DOHH2 (cell line): ENCODE results near the gene EYA2.

Experiments used
- H3F3A ChIP-seq: fragments of 200-600 bp; sonication (generic), shearing (Covaris generic); 2 replicates; pipeline ENCODE4 v1.6.0; 2016; ENCODE audit warnings: antibody characterized with exemption, mild to moderate bottlenecking; ENCODE audit not compliant: control insufficient read depth, insufficient read depth
- H3K27ac ChIP-seq: fragments of 200-600 bp; sonication (generic); 2 replicates; pipeline ENCODE4 v1.5.1; 2014; ENCODE audit warnings: low read depth, mild to moderate bottlenecking, low read length, moderate library complexity
- H3K27me3 ChIP-seq: fragments of 200-600 bp; sonication (generic); 2 replicates; pipeline ENCODE4 v1.6.1; 2014; ENCODE audit warnings: mild to moderate bottlenecking, low read length, mixed read lengths; ENCODE audit not compliant: control insufficient read depth
- H3K36me3 ChIP-seq: fragments of 200-600 bp; sonication (generic); 2 replicates; pipeline ENCODE4 v1.6.1; 2014; ENCODE audit warnings: mild to moderate bottlenecking, low read length, moderate library complexity, mixed read lengths; ENCODE audit not compliant: control insufficient read depth
- H3K4me1 ChIP-seq: fragments of 200-600 bp; sonication (generic); 2 replicates; pipeline ENCODE4 v1.6.1; 2014; ENCODE audit warnings: mild to moderate bottlenecking, low read length, mixed read lengths; ENCODE audit not compliant: control insufficient read depth
- H3K4me2 ChIP-seq: fragments of 200-600 bp; sonication (generic); 2 replicates; pipeline ENCODE4 v1.6.0; 2014; ENCODE audit warnings: mild to moderate bottlenecking, low read length, moderate library complexity
- H3K4me3 ChIP-seq: fragments of 200-600 bp; sonication (generic); 2 replicates; pipeline ENCODE4 v1.5.1; 2014; ENCODE audit warnings: mild to moderate bottlenecking, low read length, mixed read lengths
- H3K79me2 ChIP-seq: fragments of 200-600 bp; sonication (generic); 2 replicates; pipeline ENCODE4 v1.6.1; 2014; ENCODE audit warnings: mild to moderate bottlenecking, low read length, mixed read lengths; ENCODE audit not compliant: control insufficient read depth
- H3K9me2 ChIP-seq: fragments of 200-600 bp; sonication (generic); replicated peaks from 2 replicates; pipeline ENCODE4 v1.6.1; 2014; ENCODE audit warnings: mild to moderate bottlenecking, low read length, mixed read lengths; ENCODE audit not compliant: control insufficient read depth
- H3K9me3 ChIP-seq: fragments of 200-600 bp; sonication (generic); 2 replicates; pipeline ENCODE4 v1.6.1; 2014; ENCODE audit warnings: antibody characterized with exemption, low read length, mixed read lengths; ENCODE audit not compliant: control insufficient read depth, insufficient read depth
- H4K20me1 ChIP-seq: fragments of 200-600 bp; sonication (generic); 2 replicates; pipeline ENCODE4 v1.6.0; 2014; ENCODE audit warnings: low read depth, mild to moderate bottlenecking, antibody characterized with exemption, low read length, moderate library complexity; ENCODE audit not compliant: control insufficient read depth, insufficient read depth
- EZH2phosphoT487 ChIP-seq: fragments of 200-600 bp; sonication (generic); IDR thresholded peaks from 2 replicates; pipeline ENCODE4 v1.6.1; 2017; ENCODE audit warnings: borderline replicate concordance, mild to moderate bottlenecking, antibody characterized with exemption, low read length, moderate library complexity, mixed read lengths
- TF ChIP-seq, protein P1 (sequence below): fragments of 200-600 bp; sonication (generic); IDR thresholded peaks from one replicate; pipeline ENCODE4 v1.5.1; 2014; ENCODE audit warnings: antibody characterized with exemption, mild to moderate bottlenecking, low read depth, low read length; ENCODE audit not compliant: poor library complexity, severe bottlenecking

Gene EYA2

DNA sequence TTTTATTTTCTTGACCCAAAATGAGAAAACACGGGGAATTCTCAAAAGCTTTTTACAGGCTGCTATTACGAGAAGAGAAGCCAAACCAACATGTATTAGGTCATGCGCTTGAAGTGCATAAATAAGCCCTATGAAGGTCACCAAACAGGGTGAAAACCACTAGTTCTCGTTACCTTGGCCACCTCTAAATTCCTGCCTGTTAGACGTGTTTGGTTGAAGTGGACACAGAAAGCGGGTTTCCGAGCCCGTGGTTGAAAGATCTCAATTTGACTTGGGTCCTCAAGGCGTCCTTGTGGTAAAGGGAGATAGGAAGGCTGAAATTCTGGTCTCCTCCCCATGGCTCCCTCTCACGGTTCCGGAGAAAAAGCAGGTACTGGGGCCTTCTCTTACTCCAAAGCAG, 6.2 kb downstream of the EYA2 start:
- TF ChIP-seq, protein P1, sequence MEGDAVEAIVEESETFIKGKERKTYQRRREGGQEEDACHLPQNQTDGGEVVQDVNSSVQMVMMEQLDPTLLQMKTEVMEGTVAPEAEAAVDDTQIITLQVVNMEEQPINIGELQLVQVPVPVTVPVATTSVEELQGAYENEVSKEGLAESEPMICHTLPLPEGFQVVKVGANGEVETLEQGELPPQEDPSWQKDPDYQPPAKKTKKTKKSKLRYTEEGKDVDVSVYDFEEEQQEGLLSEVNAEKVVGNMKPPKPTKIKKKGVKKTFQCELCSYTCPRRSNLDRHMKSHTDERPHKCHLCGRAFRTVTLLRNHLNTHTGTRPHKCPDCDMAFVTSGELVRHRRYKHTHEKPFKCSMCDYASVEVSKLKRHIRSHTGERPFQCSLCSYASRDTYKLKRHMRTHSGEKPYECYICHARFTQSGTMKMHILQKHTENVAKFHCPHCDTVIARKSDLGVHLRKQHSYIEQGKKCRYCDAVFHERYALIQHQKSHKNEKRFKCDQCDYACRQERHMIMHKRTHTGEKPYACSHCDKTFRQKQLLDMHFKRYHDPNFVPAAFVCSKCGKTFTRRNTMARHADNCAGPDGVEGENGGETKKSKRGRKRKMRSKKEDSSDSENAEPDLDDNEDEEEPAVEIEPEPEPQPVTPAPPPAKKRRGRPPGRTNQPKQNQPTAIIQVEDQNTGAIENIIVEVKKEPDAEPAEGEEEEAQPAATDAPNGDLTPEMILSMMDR: no peak
- TF ChIP-seq EZH2phosphoT487: no peak
- Histone ChIP-seq H3K4me3 (no peak overlapping the region), H3K9me3 (no peaks in the 10 kb centered on the region), H3K27ac (no peak overlapping the region), H3K79me2 (no peaks in the 10 kb centered on the region), H4K20me1 (no peaks in the 10 kb centered on the region), H3K4me1 (peaks cover 5% of the 10 kb centered on the region; the same call in 1 of the 2 replicates), H3K27me3 (peaks cover 7% of the 10 kb centered on the region), H3K36me3 (no peaks in the 10 kb centered on the region), H3K4me2 (no peak overlapping the region), H3K9me2 (no peaks in the 10 kb centered on the region), H3F3A (no peaks in the 10 kb centered on the region)

DNA sequence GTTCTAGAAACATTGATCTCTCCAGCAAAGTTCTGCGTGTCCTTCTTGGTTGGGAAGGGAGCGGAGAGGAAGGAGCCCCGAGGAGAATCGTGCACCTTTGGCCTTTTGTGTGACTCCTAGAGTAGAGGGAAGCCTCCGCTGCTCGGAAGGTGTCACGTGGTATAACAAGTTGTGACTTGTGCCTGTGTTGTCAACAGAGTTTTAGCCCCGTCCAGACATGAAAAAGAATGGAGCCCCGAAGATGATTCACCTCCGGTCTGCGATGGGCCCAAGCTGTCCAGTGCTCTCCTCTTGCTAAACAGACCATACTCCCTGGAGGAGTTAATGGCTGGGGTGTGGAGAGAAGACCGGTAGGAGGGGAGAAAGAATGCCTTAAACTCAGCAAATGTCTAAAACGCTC, 7.0 kb downstream of the EYA2 start:
- H3K4me2 ChIP-seq: no peak overlapping the region
- no peak for TF ChIP-seq EZH2phosphoT487
- TF ChIP-seq, protein P1: no peak
- H3K4me1 ChIP-seq: peaks cover 5% of the 10 kb centered on the region; the same call in 1 of the 2 replicates
- no peaks in the 10 kb centered on the region for H3F3A ChIP-seq
- no peaks in the 10 kb centered on the region for H3K36me3 ChIP-seq
- peaks cover 3% of the 10 kb centered on the region; the same call in 1 of the 2 replicates for H3K27me3 ChIP-seq
- no peaks in the 10 kb centered on the region for H3K9me3 ChIP-seq
- H4K20me1 ChIP-seq: no peaks in the 10 kb centered on the region
- H3K27ac ChIP-seq: no peak overlapping the region
- H3K9me2 ChIP-seq: no peaks in the 10 kb centered on the region
- no peaks in the 10 kb centered on the region for H3K79me2 ChIP-seq
- H3K4me3 ChIP-seq: no peak overlapping the region

GRCh38 chr20:46903256-46903655, 8.6 kb downstream of the EYA2 start:
- no peaks in the 10 kb centered on the region for H3K36me3 ChIP-seq
- no peak overlapping the region for H3K27ac ChIP-seq
- peaks cover 5% of the 10 kb centered on the region; the same call in 1 of the 2 replicates for H3K4me1 ChIP-seq
- H3K4me3 ChIP-seq: no peak overlapping the region
- no peaks in the 10 kb centered on the region for H4K20me1 ChIP-seq
- H3K79me2 ChIP-seq: no peaks in the 10 kb centered on the region
- H3K4me2 ChIP-seq: no peak overlapping the region
- H3K9me2 ChIP-seq: no peaks in the 10 kb centered on the region
- TF ChIP-seq, protein P1: no peak
- TF ChIP-seq EZH2phosphoT487: no peak
- H3K9me3 ChIP-seq: no peaks in the 10 kb centered on the region
- peaks cover 3% of the 10 kb centered on the region; the same call in 1 of the 2 replicates for H3K27me3 ChIP-seq
- no peaks in the 10 kb centered on the region for H3F3A ChIP-seq

DNA sequence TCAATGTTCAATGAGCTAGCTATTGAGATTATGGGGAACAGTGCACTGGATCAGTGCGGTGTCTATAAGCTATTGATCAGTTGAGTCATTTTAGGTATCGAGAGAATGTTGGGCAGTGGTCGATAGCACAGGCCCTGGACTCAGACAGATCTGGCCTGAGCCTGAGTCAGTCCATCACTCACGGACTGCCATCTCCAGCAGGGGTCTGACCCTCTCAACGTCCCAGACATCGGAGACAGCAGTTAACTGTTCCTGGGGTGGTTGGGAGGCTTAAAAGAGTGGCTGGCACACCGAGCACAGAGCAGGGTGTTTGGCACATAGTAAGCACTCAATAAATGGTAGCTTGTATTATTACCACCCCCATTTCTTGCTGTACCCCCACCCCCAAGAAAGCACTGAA, 9.3 kb downstream of the EYA2 start:
- H3K4me3 ChIP-seq: no peak overlapping the region
- peaks cover 5% of the 10 kb centered on the region; the same call in 1 of the 2 replicates for H3K4me1 ChIP-seq
- no peak overlapping the region for H3K4me2 ChIP-seq
- H3K36me3 ChIP-seq: no peaks in the 10 kb centered on the region
- no peaks in the 10 kb centered on the region for H3K9me2 ChIP-seq
- no peaks in the 10 kb centered on the region for H3K79me2 ChIP-seq
- H3K9me3 ChIP-seq: no peaks in the 10 kb centered on the region
- H4K20me1 ChIP-seq: no peaks in the 10 kb centered on the region
- H3K27ac ChIP-seq: no peak overlapping the region
- H3F3A ChIP-seq: no peaks in the 10 kb centered on the region
- no peak for TF ChIP-seq EZH2phosphoT487
- TF ChIP-seq, protein P1: no peak
- H3K27me3 ChIP-seq: peaks cover 3% of the 10 kb centered on the region; the same call in 1 of the 2 replicates
